G401 (cell line): ENCODE measurements around the gene USP47. TPM values are rescaled to one million over a fixed set of nuclear protein-coding genes. Genes with fewer than 3 reads are reported as not detected.

Experiments
- DNase-seq: peaks from one replicate; pipeline ENCODE4 v3.0.0-alpha.2; 2015; ENCODE audit warnings: low spot score
- in situ Hi-C: cut with HindIII; loops from 2 replicates; pipeline ENCODE4 v1.10.0; 2016; ENCODE audit warnings: low sequenced_read_pairs, mixed read lengths
- total RNA-seq: library from RNA; depleted of rRNA; stranded (reverse); fragments of >200 nt; shearing (Covaris generic); gene quantifications from 2 replicates; pipeline ENCODE4 v1.2.3, GENCODE V29; 2014

Gene USP47
- total RNA-seq, 1 experiment from 2014 or later: 16.4 TPM

- DNase-seq: peak; percentile 74
- in situ Hi-C loops: no loop called here
Measured at GRCh38 chr11:11910541-11910940, 68.8 kb downstream of the USP47 start.

GRCh38 chr11:11913395-11913794 lies 71.6 kb downstream of the USP47 start:
- in situ Hi-C loops: no loop called here
- DNase-seq: no peak

- DNase-seq: no peak
- in situ Hi-C loops: no loop called here
Measured at GRCh38 chr11:11915625-11916024, 73.9 kb downstream of the USP47 start.

DNA sequence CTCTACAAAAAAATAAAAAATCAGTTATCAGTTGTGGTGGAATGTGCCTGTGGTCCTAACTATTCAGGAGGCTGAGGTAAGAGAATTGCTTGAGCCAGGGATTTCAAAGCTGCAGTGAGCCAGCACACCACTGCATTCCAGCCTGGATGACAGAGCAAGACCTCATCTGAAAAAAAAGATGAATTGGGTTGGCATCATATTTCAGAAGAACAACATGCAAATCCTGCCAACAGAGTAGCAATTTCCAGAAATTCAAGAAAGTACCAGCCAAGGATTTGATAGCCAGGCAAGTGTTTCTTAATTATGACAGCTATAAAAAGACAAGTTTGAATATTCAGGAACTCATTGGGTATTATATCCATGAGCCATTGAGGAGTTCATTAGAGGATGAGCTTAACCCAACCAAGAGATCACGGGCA lies 75.2 kb downstream of the USP47 start:
- in situ Hi-C loops: no loop called here
- DNase-seq: no peak

- no peak for DNase-seq
- in situ Hi-C loops: no loop called here
Measured at GRCh38 chr11:11923828-11924227, 82.1 kb downstream of the USP47 start.

GRCh38 chr11:11929920-11930319 lies 88.1 kb downstream of the USP47 start:
- in situ Hi-C loops: no loop called here
- no peak for DNase-seq

DNA sequence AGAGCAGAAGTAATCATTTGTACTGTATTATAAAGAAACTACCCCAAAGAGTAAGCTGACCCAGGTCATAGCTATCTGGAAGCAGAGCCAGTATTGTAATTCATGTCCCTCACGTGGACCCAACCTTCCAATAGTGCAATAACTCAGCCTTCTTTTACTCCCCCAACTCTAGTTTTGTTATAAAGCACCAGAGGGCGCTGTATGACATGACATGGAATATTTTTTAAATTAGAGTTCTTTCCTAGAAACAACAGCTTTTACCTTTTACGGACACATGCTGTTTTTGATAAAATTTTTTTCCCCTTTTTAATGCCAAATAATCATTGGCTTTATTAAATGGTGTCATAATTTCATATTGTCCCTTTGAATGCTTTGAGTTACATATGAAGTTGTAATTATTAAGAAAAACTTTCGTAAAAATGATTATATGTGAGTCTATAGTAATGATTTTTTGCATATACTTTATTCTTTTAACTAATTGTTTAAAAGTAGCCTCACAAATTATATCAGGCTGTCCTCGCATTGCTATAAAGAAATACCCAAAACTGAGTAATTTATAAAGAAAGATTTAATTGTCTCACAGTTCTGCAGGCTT lies 89.8 kb downstream of the USP47 start:
- peak; percentile 77 for DNase-seq
- in situ Hi-C loops: no loop called here

GRCh38 chr11:11935536-11935935 lies 93.8 kb downstream of the USP47 start:
- DNase-seq: no peak
- in situ Hi-C loops: no loop called here

DNA sequence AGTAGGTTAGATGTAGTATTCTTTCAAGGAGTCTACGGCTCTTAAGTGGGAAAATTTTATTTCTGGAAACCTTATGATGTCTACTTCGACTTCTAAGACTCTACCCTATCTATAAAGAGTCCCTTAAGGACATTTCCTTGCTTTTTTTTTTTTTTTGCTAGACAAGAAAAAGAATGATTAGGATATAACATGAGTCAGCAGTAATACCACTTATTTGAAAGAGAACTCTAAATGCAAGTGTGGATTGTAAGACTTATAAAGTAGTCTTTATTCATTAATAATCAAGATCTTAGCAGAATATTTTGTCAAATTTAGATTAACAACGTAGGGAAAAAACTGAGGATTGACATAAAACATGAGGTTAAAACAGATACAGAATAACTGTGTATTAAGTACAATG lies 95.7 kb downstream of the USP47 start:
- no peak for DNase-seq
- in situ Hi-C loops: no loop called here

GRCh38 chr11:11937957-11938356 lies 96.2 kb downstream of the USP47 start:
- in situ Hi-C loops: no loop called here
- no peak for DNase-seq

DNA sequence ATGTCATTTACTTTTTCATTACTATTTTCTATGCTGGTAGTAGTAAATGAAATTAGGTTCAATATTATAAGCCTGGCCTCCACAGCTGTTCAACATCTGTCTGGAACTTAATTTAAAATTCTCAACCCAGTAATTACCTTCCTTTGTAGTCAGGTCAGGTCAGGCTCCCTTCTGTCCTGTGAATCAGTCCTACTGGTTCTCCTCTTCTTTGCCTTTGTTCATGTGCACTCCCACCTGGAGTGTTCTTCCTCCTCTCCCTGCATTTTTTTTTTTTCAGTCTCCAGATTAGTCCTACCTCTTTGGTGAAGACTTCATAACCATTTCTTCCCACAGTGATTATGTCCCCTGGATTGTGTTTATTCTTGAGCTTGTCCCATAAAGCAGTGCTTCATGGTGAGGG lies 98.8 kb downstream of the USP47 start:
- in situ Hi-C loops: no loop called here
- no peak for DNase-seq

GRCh38 chr11:11942668-11943067 lies 100.9 kb downstream of the USP47 start:
- in situ Hi-C loops: no loop called here
- DNase-seq: no peak

GRCh38 chr11:11944444-11944843 lies 102.7 kb downstream of the USP47 start:
- in situ Hi-C loops: no loop called here
- DNase-seq: no peak

DNA sequence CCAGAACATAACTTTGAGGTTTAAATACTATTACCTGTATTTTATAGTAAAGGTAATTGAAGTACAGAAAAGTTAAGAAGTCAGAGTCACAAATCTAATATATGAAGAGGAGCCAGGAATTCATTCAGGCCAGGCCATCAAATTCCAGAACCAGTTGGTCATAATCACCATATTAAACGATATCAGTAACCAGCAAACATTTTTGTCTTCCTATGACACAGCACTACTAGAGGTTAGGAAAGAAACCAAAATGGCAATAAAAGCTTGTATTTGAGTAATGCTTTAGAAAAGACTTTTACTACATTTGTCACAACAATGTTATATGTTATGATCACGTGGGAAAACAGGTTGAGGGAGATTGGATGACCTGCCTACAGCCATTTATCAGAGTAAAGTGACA lies 104.4 kb downstream of the USP47 start:
- no peak for DNase-seq
- in situ Hi-C loops: no loop called here

DNA sequence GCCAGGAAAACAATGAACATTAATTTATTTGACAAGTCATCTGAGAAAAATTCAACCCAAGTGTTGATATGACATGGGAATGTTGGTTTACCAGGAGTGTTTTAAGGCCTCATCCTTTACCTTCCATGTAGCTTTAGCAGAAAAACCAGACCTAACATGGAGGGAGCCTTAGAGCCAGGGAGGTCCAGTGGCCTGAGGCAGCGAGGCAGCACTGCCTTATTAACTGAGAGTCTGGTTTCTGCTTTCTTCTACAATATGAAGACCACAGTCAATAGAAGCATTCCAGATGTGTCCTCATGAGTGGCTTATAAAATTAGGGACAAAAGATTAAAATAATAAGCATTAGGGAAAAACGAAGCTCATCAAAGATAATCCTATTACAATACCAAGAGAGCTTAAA lies 105.1 kb downstream of the USP47 start:
- in situ Hi-C loops: no loop called here
- DNase-seq: no peak

DNA sequence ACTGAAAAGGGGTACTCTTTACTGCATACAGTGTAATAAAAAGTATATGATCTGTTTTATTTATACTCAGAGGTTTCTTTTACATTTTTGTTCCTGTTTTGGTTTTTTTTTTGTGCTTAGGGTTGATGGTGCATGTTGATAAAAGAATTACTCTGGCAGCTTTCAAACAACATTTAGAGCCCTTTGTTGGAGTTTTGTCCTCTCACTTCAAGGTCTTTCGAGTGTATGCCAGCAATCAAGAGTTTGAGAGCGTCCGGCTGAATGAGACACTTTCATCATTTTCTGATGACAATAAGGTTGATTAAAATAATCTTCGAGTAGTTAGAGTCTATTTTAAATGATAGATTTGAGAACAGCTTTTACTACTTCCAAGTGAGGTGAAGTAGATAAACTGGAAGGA lies 106.1 kb downstream of the USP47 start:
- in situ Hi-C loops: no loop called here
- DNase-seq: no peak

- DNase-seq: no peak
- in situ Hi-C loops: no loop called here
Measured at GRCh38 chr11:11948242-11948947, 106.6 kb downstream of the USP47 start.

DNA sequence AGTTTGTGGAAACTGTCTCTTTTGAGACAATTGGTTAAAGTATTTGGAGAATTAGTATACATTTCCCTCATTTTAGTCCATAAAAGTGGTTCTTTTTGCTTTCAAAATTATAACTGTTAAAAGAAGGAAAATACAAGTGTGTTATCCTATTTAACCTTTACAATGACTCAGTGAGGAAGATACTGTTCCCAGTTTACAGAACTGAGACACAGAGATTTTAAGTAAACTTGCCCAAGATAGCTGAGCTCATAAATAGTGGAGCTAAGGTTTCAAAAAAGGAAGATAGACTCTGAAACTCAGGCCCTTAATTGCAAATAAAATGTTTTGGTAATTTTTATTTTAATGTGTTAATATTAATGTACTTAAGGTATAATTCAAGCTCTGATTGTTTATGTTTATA lies 107.7 kb downstream of the USP47 start:
- in situ Hi-C loops: no loop called here
- no peak for DNase-seq

GRCh38 chr11:11952036-11952435 lies 110.3 kb downstream of the USP47 start:
- DNase-seq: no peak
- in situ Hi-C loops: no loop called here

GRCh38 chr11:11956006-11956405 lies 114.2 kb downstream of the USP47 start:
- DNase-seq: no peak
- in situ Hi-C loops: no loop called here
